ENCODE results near the gene SGO1.
"Not testable (repeated sequence)": the region's sequence is repeated elsewhere in the genome, so short reads cannot be mapped to it uniquely, and the experiment has no call there.

GRCh38 chr3:20207945-20208344 lies 21.9 kb upstream of the SGO1 start:
- TF ChIP-seq POLR2A, POLR2AphosphoS5 (IDR thresholded peaks at IDR 0.05): not testable (repeated sequence)
